Adipose tissue (tissue), 3 donors: ENCODE data around the gene WDR27. TPM values are rescaled to one million over a fixed set of nuclear protein-coding genes. Genes with fewer than 3 reads are reported as not detected.

Source experiments
- H3K27ac ChIP-seq: one replicate; pipeline ENCODE4 v1.5.1; 2013; ENCODE audit warnings: low read depth, low read length
- WGBS, 3 donors: extraction: QIAGEN DNeasy Blood & Tissue Kit; methylation state at CpG; one replicate each; pipeline ENCODE4 v1.1.7; 2013; 5-methylcytosine and 5-hydroxymethylcytosine counted together
- polyA plus RNA-seq, 3 donors: library from polyadenylated mRNA; stranded (reverse); fragments of 200-250 nt; gene quantifications; one replicate each; pipeline ENCODE4 v1.2.3, GENCODE V29; 2013
- donor health status: healthy with polysubstance abuse.
- donor health status: Bipolar disorder and iron deficiency.
- donor health status: healthy.

WDR27 gene
- 10 to 100 TPM in 2 of 3 donors, 1 to 10 TPM in 1; 7.9 to 12.9 (median 10.4) TPM for polyA plus RNA-seq

GRCh38 chr6:169701954-169702839 lies at the start of gene WDR27, which contains the start of gene C6orf120:
TSS of gene WDR27 (minus strand) at chr6:169702029. CDS start at chr6:169689005, 13,024 bp downstream.
TSS of gene C6orf120 (plus strand) at chr6:169702126. CDS start at chr6:169702460, 334 bp downstream.
- 0 to 1% (median 0%) methylated on average over 91 to 92 of the region's 92 CpGs for WGBS, 3 donors
- H3K27ac ChIP-seq: peak within 1 kb of the TSS; percentile 68

GRCh38 chr6:169746556-169746955 lies 44.7 kb upstream of the WDR27 start:
- 95 to 97% (median 95%) methylated on average over 1 of the region's 1 CpG for WGBS, 3 donors
- no peak overlapping the region for H3K27ac ChIP-seq

- 83 to 87% (median 85%) methylated on average over 3 of the region's 3 CpGs for WGBS, 3 donors
- no peak overlapping the region for H3K27ac ChIP-seq
Observed at GRCh38 chr6:169745405-169745804, 43.6 kb upstream of the WDR27 start.

GRCh38 chr6:169741344-169741743 lies 39.5 kb upstream of the WDR27 start:
- H3K27ac ChIP-seq: no peak overlapping the region

GRCh38 chr6:169738976-169739529 lies 37.2 kb upstream of the WDR27 start:
- WGBS, 3 donors: 67 to 82% (median 72%) methylated on average over 2 of the region's 2 CpGs
- H3K27ac ChIP-seq: no peak overlapping the region

- H3K27ac ChIP-seq: no peak overlapping the region
Observed at GRCh38 chr6:169738204-169738975, 36.6 kb upstream of the WDR27 start.

GRCh38 chr6:169729961-169730360 lies 28.1 kb upstream of the WDR27 start:
- H3K27ac ChIP-seq: no peak overlapping the region

More at GRCh38 chr6:169738204-169738975, 36.6 kb upstream of the WDR27 start:
- WGBS, 3 donors: 58 to 82% (median 61%) methylated on average over 9 of the region's 9 CpGs

- no peak overlapping the region for H3K27ac ChIP-seq
Observed at GRCh38 chr6:169726963-169727362, 25.1 kb upstream of the WDR27 start.

GRCh38 chr6:169726049-169726400 lies 24.2 kb upstream of the WDR27 start:
- no peak overlapping the region for H3K27ac ChIP-seq

GRCh38 chr6:169725125-169726048 lies 23.6 kb upstream of the WDR27 start:
- WGBS, 3 donors: 20 to 25% (median 23%) methylated on average over 29 of the region's 29 CpGs
- peak overlapping the region; percentile 73 for H3K27ac ChIP-seq

More at GRCh38 chr6:169726049-169726400, 24.2 kb upstream of the WDR27 start:
- 90 to 96% (median 95%) methylated on average over 1 of the region's 1 CpG for WGBS, 3 donors

- WGBS, 3 donors: 0 to 1% (median 1%) methylated on average over 53 to 81 of the region's 89 CpGs
- peak within 1 kb of the TSS; percentile 73 for H3K27ac ChIP-seq
Observed at GRCh38 chr6:169724494-169725124, 22.8 kb upstream of the WDR27 start, which contains the start of gene PHF10. TSS of gene PHF10 (minus strand) at chr6:169724500. CDS start at chr6:169723931, 569 bp downstream.

GRCh38 chr6:169723991-169724493 lies 22.2 kb upstream of the WDR27 start:
- 0% methylated on average over 10 to 58 of the region's 89 CpGs for WGBS, 3 donors
- peak overlapping the region; percentile 73 for H3K27ac ChIP-seq

GRCh38 chr6:169723200-169723909 lies 21.5 kb upstream of the WDR27 start:
- H3K27ac ChIP-seq: peak overlapping the region; percentile 38
- WGBS, 3 donors: 0 to 1% (median 0%) methylated on average over 58 to 70 of the region's 70 CpGs

- 2 to 5% (median 4%) methylated on average over 22 of the region's 22 CpGs for WGBS, 3 donors
- H3K27ac ChIP-seq: no peak overlapping the region
Observed at GRCh38 chr6:169722362-169723199, 20.8 kb upstream of the WDR27 start.

- no peak overlapping the region for H3K27ac ChIP-seq
- WGBS, 3 donors: 88 to 98% (median 98%) methylated on average over 3 of the region's 3 CpGs
Observed at GRCh38 chr6:169720207-169720855, 18.5 kb upstream of the WDR27 start.
